Kidney tubule cell (primary cell): ENCODE results near the gene LAMP1.
"Not testable (repeated sequence)": the region's sequence is repeated elsewhere in the genome, so short reads cannot be mapped to it uniquely, and the experiment has no call there.

ENCODE experiments used
- DNase-seq: peaks from one replicate; pipeline ENCODE4 v3.0.0-alpha.2; 2018; ENCODE audit warnings: low spot score

Gene LAMP1

DNA sequence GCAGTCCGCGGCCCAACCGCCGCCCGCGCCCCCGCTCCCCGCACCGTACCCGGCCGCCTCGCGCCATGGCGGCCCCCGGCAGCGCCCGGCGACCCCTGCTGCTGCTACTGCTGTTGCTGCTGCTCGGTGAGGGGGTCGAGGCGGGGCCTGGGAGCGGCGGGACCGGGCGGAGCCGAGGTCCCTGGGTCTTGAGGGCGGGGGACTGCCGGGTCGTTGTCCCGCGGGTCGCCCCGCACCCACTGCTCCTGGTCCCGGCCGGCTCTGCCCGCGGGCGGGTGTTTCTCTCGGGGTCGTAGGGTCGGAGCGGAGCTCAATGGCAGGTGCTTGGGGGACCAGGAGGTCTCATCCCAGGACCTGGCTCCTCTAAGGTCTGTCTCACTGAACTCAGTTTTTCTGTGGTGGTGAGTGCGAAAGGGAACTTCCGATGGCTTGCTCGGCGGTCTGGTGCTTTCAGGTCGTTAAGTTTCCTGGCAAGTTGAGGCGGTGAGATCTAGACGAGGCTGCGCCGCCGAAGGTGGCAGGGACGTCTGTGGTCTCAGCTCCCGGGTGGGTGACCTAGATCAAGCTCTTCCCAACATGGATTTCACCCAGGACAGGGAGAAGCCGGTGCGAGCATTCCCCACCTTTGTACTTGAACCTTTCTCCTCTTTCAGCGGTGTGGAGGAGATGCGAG lies 467 bp downstream of the LAMP1 start:
- DNase-seq, result peak; percentile 44

DNA sequence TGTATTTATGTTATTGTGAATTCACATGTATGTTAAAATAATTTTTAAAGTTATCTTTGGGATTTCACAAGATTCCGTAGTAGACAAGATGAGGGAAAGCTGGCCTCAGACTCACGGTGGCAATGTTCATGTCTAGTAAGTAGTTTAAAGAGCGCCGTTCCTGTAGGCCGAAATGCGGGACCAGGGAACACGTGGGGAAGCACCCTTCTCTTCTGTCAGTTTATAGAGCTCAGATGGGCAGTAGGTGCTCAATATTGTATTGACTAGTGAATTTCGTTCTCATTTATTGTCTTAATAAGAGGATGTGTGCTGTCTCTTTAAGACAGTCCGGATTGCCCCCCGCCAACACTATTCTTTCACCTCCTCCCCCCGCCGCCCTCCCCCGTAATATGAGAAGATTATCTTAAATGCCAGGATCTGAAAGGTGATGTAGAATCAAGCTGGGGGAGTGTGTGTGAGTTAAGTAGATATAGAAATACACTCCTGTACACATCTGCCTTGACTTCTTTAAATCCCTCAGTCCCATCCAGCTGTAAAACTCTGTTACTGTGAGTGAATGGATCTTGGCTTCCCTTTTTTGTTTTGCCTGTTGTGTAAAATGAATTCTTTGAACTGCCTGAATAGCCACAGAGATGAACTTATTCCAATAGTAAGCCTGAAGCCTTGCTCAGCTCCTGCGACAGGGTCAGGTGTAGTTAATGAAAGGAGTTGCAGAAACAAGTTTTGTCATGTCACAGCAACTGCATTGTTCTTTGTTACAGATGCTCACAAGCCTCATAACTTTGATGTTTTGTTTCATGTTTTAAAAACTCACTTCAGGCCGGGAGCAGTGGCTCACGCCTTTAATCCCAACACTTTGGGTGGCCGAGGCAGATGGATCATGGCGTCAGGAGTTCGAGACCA lies 1.3 kb downstream of the LAMP1 start:
- peak; percentile 21 for DNase-seq

DNA sequence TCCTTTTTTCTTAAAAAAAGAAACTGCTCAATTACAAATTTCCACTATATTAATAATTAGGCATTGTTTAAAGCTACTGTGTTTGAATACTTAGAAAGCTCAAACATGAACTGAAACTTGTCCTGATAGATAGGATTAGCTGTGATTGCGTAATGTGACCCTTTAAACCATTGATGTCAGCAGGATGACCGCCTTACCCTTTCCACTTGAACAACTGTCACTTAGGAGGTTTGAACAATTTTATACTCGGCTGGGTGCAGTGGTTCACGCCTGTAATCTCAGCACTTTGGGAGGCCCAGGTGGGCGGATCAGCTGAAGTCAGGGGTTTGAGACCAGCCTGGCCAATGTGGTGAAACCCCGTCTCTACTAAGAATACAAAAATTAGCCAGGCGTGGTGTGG lies 2.9 kb downstream of the LAMP1 start:
- DNase-seq, result peak; percentile 60

DNA sequence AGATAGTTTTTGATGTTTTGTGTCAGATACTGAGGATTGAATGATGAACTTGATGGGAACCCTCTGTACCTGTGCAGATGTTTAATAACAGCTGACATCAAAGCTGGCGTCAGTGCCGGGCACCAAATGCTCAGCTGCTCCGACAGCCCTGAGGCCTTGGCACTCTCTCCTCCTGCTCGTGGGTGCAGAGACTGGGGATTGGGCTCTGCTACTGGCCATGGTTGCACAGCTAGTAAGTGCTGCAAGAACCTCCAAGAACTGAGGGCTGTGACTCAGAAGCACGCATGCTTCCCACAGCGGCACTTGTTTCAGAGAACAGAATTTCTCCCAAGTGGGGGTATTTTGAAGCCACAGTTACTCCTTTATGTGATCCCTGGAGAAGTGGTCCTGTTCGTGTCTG lies 5.9 kb downstream of the LAMP1 start:
- no peak for DNase-seq

DNA sequence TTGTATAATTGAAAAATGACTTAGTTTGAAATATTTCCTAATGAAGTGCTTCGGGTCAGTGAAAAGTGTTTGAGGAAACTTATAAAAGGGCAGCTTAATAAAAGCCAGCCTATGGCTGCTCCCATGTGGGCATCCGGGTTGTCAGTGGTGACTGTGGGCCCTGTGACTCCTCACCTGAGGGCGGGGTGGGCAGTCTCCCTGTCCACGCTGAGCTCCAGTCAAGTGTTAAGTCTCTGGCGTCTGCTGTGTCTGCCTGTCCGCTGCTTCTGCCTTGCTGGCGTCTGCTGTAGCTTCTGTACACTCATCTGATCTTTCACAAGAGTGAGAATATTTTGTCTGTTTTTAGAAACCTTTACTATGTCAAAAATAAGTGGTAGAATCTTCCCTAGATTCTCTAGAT lies 7.1 kb downstream of the LAMP1 start:
- peak; percentile 86 for DNase-seq

DNA sequence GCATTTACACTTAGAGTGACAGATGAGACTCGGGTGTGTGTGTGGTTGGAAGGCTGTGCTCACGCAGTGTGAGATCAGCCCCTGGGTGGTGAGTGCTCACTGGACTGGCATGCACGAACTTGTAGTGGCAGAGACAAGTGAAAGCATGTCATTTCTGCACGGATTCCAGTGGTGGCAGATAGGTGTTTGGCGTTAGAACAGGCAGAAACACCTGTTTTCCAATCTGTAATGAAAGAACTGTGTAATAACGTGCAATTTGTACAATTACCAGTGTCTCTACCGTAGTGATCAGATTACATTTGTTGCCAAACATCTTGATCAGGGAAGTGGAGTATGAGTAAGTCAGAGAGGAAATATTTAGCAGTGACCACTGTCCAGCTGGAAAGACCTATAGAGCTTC lies 8.2 kb downstream of the LAMP1 start:
- DNase-seq, result peak; percentile 88

DNA sequence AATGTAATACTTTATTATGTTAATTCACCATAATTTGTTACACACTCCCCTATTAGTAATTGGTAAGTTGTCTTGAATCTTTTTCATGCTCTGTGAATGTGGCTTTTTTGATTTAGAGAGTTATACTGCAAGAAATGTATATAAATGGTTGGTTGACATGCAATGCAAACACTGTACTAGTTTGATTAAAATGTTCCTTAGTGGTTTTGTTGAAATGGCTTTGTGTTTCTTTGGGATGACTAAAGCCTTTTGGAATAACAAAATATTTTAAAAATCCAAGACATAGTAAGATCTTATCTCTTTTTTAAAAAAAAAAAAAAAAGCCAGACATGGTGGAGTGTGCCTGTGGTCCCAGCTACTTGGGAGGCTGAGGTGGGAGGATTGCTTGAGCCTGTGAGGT lies 10.5 kb downstream of the LAMP1 start:
- no peak for DNase-seq

DNA sequence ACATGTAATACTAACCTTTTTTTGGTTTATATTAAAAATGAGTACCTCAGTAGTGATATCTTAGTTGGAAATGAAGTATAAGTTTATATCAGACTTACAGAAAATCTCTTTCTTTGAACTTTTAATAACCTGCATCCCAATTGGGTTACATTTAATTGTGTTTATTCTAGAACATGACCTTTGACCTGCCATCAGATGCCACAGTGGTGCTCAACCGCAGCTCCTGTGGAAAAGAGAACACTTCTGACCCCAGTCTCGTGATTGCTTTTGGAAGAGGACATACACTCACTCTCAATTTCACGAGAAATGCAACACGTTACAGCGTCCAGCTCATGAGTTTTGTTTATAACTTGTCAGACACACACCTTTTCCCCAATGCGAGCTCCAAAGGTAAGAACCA lies 12.4 kb downstream of the LAMP1 start:
- no peak for DNase-seq

DNA sequence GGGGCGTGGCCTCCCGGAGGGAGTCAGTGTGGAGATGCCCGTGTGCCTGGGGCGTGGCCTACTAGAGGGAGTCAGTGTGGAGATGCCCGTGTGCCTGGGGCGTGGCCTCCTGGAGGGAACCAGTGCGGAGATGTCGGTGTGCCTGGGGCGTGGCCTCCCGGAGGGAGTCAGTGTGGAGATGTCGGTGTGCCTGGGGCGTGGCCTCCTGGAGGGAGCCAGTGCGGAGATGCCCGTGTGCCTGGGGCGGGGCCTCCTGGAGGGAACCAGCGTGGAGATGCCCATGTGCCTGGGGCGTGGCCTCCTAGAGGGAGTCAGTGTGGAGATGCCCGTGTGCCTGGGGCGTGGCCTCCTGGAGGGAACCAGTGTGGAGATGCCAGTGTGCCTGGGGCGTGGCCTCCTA lies 17.1 kb downstream of the LAMP1 start:
- DNase-seq, result not testable (repeated sequence)

DNA sequence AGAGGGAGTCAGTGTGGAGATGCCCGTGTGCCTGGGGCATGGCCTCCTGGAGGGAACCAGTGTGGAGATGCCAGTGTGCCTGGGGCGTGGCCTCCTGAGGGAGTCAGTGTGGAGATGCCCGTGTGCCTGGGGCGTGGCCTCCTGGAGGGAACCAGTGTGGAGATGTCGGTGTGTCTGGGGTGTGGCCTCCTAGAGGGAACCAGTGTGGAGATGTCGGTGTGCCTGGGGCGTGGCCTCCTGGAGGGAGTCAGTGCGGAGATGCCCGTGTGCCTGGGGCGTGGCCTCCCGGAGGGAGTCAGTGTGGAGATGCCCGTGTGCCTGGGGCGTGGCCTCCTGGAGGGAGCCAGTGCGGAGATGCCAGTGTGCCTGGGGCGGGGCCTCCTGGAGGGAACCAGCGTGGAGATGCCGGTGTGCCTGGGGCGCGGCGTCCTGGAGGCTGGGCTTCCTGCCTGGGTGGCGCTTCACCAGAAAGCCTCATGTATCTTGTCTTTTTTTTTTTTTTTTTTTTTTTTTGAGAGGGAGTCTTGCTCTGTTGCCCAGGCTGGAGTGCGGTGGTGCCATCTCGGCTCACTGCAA lies 17.9 kb downstream of the LAMP1 start:
- DNase-seq, result not testable (repeated sequence)

DNA sequence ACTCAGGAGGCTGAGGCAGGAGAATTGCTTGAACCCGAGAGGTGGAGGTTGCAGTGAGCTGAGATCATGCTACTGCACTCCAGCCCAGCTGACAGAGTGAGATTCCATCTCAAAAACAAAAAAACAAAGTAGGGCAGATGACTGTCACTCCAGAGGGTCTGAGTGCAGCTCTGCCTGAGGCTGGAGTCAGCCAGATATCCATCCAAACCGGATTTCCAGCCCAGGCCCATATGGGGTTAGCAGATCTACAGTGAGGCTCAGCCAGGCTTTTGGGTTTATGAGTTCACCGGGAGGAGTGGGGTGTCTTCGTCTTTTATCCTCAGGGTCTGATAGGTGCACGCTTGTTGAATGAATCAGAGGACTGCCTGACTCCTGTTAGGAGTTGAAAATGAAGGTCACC lies 19.0 kb downstream of the LAMP1 start:
- no peak for DNase-seq

DNA sequence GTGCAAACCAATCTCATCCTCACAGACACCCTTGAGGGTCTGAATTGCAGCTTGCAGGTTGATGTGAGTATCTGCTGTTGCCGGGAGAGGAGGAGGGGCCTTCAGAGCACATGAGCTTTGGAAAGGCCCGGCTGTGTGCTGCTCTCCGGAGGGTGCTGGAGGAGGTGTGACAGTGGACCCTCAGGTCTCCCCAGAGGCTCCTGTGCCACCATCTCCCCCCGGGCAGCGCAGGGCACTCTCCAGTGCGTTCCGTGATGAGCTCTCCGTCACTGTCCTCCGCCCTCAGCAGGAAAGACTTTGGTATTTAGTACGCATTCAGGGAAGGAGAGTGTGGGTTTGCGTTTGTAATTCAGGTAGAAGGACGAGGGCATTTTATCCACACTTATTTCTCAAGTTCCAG lies 20.0 kb downstream of the LAMP1 start:
- no peak for DNase-seq

DNA sequence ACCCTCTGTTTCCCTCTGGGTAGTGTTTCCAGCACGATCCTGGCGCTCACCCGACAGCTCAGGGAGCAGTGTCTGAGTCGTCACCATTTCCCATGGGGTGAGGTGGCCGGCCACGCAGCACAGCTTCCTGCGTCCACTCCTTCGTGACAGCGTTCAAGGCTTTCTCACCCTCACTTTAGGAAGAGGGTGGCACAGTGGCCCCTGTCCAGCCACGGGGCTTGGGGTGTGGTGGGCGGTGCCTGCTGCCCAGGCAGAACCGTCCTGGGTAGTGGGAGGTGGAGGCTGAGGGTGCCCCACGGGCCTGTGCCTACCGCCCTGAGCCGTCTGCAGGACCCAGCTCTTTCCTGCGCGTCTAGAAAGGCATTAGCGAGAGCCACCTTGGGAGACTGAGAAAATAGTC lies 21.9 kb downstream of the LAMP1 start:
- no peak for DNase-seq

DNA sequence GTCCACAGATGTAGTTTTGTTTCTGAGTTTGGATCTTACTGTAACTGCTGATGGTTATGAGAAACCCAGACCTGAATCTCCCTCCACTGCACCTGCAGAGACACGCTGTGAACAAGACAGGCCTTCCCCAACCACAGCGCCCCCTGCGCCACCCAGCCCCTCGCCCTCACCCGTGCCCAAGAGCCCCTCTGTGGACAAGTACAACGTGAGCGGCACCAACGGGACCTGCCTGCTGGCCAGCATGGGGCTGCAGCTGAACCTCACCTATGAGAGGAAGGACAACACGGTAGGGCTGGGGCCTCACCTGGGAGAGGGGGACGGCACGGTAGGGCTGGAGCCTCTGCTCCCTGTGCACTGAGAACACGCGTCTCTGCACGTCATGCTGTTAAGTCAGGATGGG lies 22.3 kb downstream of the LAMP1 start:
- no peak for DNase-seq

DNA sequence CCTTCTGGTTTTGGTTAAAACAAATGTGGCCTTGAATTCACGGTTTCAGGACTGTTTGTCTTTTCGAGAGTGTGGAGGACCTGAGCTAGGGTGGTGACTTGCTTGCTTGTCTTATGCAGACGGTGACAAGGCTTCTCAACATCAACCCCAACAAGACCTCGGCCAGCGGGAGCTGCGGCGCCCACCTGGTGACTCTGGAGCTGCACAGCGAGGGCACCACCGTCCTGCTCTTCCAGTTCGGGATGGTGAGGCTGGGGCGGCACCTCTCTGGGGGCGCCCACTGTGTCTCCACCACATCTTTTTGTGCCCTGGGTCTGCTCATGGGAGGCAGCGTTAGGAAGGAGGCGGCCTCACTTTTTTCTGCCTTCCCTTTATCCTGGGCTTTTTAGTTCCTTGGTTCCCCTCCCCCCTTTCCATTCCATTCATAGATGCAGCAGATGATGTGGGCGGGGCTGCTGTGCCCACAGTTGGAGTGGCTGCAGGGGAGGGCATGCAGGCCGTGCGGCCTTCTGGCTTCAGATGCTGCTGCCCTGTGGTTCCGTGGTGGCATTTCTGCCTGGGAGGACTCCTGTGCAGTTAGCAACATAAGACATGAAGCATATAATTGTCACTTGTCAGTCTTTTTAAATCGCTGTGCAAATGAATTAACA lies 23.3 kb downstream of the LAMP1 start:
- DNase-seq, result no peak

DNA sequence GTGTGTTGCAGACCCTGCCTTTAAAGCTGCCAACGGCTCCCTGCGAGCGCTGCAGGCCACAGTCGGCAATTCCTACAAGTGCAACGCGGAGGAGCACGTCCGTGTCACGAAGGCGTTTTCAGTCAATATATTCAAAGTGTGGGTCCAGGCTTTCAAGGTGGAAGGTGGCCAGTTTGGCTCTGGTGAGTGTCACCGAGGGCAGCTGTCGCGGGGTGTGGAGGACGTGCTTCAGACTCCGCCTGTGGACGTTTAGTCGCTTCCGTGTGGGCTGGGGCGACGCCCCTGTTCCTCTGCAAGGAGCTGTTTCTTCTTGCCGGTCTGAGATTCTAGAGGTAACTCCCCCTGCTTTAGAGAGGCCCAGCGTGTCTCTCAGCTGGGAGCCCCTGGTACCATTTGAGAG lies 24.5 kb downstream of the LAMP1 start:
- no peak for DNase-seq

DNA sequence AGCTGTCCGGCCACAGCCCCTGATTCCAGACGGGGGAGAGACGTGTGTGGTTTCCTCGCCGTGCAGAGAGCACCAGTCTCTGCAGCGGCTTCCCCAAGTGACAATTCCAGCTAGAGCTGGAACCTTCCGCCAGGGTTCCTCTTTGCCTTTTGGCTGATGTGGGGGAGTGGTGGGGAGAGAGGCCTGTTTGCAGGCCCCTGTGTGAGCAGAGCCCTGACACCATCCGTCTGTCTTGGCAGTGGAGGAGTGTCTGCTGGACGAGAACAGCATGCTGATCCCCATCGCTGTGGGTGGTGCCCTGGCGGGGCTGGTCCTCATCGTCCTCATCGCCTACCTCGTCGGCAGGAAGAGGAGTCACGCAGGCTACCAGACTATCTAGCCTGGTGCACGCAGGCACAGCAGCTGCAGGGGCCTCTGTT lies 25.0 kb downstream of the LAMP1 start:
- no peak for DNase-seq

DNA sequence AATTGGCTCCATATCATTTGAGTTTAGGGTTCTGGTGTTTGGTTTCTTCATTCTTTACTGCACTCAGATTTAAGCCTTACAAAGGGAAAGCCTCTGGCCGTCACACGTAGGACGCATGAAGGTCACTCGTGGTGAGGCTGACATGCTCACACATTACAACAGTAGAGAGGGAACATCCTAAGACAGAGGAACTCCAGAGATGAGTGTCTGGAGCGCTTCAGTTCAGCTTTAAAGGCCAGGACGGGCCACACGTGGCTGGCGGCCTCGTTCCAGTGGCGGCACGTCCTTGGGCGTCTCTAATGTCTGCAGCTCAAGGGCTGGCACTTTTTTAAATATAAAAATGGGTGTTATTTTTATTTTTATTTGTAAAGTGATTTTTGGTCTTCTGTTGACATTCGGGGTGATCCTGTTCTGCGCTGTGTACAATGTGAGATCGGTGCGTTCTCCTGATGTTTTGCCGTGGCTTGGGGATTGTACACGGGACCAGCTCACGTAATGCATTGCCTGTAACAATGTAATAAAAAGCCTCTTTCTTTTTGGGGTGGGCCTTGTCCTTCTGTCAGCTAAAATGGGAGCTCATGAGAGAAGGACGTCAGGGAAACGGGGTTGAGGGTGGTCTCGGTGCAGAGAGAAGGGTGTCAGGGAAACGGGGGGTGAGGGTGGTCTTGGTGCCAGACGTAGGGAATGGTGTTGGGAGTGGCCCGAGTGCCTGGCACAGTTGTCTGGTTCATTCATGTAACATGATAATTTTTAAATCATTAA lies 26.0 kb downstream of the LAMP1 start:
- DNase-seq, result no peak

DNA sequence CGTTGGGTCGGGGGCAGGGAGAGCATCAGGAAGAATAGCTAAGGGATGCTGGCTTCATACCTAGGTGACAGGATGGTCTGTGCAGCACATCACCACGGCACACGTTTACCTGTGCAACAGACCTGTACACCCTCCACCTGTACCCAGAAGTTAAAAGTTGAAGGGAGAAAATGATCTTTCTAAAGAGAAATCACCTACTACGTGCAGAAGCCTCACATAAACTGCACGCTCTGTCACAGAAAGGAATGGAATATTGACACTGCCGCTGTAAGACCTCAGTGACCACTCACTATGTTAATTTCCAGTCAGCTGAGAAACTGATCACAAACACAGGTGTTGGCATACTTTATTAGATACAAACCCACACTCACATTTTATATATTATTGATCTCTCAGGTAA lies 26.8 kb downstream of the LAMP1 start:
- DNase-seq, result no peak

DNA sequence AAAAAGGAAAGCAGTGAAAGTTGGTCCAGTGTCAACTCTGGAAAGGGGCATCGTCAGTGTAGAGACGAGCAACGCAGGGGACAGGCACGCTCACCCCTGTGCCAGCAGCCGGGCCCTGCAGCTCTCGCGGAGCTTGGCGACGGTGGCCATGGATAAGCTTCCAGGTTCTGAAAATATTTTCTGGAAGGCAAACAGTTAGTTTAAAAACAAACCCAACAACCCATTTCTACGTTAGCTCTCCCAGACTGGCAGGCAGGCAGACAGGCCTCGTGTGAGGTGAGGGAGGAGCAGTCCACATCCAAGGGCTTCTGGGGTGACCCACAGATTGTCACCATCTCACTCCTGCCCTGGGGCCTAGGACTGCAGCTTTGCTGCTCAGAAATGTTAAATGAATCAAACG lies 27.4 kb downstream of the LAMP1 start:
- DNase-seq, result no peak

DNA sequence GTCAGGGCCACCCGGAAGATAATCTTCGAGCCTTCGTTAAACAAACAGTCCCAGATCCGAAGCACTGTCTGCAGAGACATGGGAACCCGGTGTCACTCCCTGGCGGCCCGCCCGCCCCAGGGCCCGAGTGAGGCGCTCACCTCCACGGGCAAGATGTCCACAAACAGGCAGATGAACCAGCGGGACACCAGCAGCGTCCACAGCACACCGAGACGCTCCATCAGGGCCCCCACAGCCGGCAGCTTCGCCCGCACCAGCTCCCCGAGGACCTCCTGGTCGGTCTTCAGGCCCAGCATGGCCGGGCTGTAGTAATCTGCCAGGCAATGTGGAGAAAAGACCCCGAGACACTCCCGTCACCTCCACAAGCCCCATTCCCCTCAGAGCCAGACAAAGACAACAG lies 28.7 kb downstream of the LAMP1 start:
- no peak for DNase-seq

DNA sequence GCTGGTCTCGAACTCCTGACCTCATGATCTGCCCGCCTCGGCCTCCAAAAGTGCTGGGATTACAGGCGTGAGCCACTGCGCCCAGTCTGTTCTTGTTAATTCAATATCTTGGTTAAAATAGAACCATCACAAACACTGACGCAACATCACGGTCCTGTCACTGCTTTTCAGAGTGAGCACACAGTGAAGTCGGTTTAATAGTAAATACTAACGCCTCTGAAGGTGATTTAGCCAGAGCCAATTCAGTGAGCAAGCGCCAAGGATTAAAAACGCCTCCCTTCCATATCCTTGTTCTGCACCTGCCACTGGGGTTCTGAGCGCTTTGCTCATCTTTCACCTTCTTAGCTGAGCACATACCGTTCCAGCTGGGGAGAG lies 30.3 kb downstream of the LAMP1 start:
- no peak for DNase-seq
